PFSK-1 (cell line): Measurements from ENCODE around the gene ACTC1.

Source experiments
- FOXP2 ChIP-seq: optimal IDR thresholded peaks from 2 replicates; pipeline ENCODE3; 2011; ENCODE audit warnings: borderline replicate concordance, control low read depth, inconsistent platforms; ENCODE audit not compliant: insufficient read depth; ENCODE audit errors: extremely low read length, extremely low read depth
- POLR2AphosphoS5 ChIP-seq: IDR thresholded peaks from 2 replicates; pipeline ENCODE4 v1.6.1; 2012; ENCODE audit warnings: low read depth, mild to moderate bottlenecking, control low read depth, low read length, moderate library complexity
- REST ChIP-seq, 2 experiments: IDR thresholded peaks; 2 replicates each; pipeline versions ENCODE4 v1.6.1 to v1.8.0; 2011 to 2012; ENCODE audit warnings: low read depth in 2 of 2, low read length in 2 of 2, control low read depth in 1 of 2, inconsistent platforms in 1 of 2, mild to moderate bottlenecking in 1 of 2, moderate library complexity in 1 of 2; ENCODE audit not compliant: insufficient read depth in 1 of 2
- SIN3A ChIP-seq: IDR thresholded peaks from 2 replicates; pipeline ENCODE4 v1.6.1; 2012; ENCODE audit warnings: mild to moderate bottlenecking, low read length, moderate library complexity, borderline replicate concordance; ENCODE audit not compliant: insufficient read depth
- TAF1 ChIP-seq: IDR thresholded peaks from 2 replicates; pipeline ENCODE4 v1.6.1; 2012; ENCODE audit warnings: low read length, control low read depth, borderline replicate concordance; ENCODE audit not compliant: insufficient read depth

GRCh38 chr15:34796847-34797435 lies 1.6 kb upstream of the ACTC1 start:
- TF ChIP-seq POLR2AphosphoS5 (no peak), TAF1 (no peak), REST (IDR thresholded peaks at IDR 0.05; ENCODE audit: insufficient read depth in 1 of 2, low read depth in 2 of 2, low read length in 2 of 2) (no peak), SIN3A (no peak), FOXP2 (no peak)
